D341Med (cell line): Measurements from ENCODE around the gene PRPH2.

ENCODE experiments used
- DNase-seq: peaks from one replicate; pipeline ENCODE4 v3.0.0; 2012; ENCODE audit warnings: low spot score

PRPH2 gene, protein sequence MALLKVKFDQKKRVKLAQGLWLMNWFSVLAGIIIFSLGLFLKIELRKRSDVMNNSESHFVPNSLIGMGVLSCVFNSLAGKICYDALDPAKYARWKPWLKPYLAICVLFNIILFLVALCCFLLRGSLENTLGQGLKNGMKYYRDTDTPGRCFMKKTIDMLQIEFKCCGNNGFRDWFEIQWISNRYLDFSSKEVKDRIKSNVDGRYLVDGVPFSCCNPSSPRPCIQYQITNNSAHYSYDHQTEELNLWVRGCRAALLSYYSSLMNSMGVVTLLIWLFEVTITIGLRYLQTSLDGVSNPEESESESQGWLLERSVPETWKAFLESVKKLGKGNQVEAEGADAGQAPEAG

DNA sequence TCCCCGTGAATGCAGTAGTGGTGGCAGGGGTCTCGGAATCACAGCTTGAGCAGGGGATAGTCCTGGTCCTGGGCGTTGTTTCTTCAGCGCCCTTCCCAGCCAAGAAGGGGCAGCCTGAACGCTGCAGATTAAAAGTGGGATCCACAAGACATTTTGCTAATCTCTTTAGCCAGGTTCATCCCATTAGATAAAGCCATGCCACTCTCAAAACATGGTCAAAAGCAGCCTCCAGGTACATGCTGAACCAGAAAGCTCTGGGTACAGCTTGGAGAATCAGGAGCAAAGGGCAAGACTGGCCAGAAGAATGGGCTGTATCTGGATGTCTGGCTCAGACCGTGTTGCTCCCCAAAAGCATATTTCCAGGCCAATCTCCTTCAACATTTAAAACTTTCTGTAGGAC lies at the start of gene PRPH2:
PRPH2 (minus strand) TSS at position 101 of the 400 bp plus-strand sequence. CDS start 263 bp downstream, outside the sequence.
- DNase-seq = no peak

GRCh38 chr6:42771741-42772100 lies 49.3 kb upstream of the PRPH2 start:
- no peak for DNase-seq

- DNase-seq = no peak
Observed at GRCh38 chr6:42769836-42770235, 47.4 kb upstream of the PRPH2 start.

DNA sequence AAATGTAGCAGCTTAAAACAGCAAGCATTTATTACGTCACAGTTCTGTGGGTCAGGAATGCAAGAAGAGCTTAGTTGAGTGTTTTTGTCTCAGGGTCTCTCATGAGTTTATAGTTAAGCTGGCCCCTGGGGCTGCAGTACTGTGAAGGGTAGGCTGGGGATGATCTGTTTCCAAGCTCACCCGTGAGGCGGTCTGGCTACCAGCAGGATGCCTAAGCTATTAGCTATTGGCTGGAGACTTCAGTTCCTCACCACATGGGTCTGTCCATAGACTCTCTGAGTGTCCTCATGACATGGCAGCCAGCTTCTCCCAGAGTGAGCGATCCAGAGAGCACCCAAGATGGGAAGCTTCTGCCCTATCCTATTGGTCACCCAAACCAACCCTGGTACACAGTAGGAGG lies 46.7 kb upstream of the PRPH2 start:
- no peak for DNase-seq

DNA sequence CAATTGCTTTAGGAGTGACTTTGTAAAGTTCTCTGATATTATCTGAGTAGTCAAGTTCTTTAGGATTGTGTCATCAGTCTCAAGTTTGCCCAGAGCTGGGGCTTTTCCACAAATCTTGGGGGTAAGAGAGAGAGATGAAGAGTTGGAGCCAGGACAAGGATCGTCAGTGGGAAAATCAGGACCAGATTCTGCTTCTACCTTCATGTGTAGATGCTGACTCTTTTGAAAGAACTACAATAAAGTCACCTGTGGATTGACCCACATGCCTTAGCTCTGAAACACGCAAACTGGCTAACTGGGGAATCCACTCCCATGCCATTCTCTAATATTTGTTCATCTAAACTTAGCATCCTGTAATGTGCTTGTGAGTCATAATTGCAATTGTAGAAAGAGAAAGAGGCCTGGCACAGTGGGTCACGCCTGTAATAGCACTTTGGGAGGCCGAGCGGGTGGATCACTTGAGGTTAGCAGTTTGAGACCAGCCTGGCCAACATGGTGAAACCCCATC lies 43.8 kb upstream of the PRPH2 start:
- no peak for DNase-seq

DNA sequence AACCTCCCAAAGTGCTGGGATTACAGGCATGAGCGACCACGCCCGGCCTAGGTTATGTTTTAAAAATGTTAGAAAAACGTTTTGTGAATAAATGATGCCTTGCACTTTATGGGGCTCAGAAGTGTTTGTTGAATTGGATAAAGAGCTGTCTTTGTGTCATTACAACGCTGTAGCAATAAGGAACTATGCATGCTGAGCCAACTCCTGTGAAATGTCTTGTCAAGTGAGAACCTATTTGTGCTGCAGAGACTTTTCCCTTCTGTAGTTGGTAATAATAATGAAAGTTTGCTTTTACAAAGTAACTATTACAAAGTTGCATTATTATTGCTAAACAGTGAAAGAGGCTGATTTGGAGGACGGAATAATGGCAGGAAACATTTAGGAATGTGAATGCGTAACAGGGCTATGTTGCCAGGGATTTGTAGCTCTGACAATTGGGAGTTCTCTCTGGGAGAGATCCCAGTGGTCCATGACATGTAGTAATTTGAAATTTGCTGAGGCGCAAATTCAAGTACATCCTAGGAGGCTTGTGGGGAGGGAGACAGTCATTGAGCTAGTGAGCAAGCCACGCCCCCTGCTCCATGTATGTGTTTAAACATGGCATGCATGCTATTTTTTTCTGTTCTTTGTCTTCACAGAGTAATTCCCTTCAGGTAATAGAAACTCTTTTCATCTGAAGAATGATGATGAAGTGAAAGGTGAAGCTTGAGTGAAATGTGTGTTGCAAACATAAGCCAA lies 42.7 kb upstream of the PRPH2 start:
- DNase-seq = no peak

DNA sequence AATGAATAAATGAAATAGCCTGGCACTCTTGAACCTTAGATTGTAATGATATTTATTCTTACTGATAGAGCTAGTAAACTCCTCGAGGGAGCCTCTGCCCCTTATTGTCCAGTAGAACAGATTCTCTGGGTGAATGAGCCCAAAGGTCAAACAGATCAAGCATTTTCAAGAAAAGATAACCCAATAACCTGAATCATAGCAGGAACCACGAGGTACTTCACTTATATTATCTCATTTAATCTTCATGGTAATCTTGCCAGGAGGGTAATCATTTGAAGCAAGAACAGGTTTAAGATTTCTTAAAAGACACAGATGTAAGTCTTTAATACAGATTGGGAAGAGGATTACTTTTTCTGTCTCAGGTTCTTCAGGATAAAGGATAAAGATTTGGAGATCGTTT lies 40.6 kb upstream of the PRPH2 start:
- no peak for DNase-seq

GRCh38 chr6:42762426-42762859 lies 40.0 kb upstream of the PRPH2 start:
- DNase-seq = no peak

DNA sequence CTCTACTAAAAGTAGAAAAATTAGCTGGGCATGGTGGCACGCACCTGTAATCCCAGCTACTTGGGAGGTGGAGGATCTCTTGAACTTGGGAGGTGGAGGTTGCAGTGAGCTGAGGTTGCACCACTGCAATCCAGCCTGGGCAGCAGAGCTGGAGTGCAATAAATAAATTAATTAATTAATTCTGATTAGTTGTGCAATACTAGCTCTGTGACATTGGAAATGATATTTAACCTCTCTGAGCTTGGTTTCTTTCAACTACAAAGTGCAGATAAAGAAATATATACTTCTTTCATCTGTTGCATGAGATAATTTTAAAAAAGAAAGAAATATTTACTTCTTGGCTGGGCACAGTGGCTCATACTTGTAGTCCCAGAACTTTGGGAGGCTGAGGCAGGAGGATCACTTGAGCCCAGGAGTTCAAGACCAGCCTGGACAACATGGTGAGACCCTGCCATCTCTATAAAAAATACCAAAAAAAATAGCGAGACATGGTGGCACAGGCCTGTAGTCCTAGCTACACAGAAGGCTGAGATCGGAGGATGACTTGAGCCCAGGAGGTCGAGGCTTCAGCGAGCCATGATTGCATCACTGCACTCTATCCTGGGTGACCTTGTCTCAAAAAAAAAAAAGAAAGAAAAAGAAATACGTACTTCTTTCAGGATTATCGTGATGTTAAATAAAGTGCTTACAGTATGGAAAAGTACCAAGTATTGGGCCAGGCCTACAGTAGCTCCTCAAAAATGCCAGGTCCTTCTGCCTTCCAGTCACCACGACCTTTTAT lies 39.1 kb upstream of the PRPH2 start:
- no peak for DNase-seq

DNA sequence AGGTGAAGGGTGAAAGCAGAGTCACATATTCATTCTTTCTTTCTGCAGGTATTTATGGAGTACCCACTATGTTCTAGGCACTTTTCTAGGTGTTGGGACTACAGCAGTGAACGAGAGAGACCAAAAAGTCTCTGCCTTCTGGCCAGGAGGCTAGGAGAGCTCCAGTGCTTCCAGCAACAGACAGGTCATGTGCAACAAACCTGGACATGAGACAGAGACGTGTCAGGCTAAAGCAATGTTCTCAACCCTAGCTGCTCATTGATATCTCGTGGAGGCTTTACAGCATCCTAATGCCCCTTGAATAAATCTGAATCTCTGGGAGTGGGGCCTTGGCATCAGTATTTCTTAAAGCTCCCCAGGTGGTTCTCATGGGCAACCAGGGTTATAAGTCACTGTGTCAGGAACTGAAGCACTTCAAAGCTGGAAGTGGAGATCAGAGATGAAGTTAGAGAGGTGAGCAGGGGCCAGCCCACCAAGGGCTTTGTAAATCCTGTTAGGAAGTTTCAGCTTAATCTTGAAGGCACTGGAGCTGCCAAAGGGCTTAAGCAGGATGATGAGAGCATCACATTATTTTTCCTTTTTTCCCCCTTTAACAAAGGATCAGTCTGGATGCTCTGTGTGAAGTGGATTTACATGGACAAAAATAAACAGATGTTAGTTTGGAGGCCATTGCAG lies 36.5 kb upstream of the PRPH2 start:
- DNase-seq = peak; percentile 58

GRCh38 chr6:42756722-42757121 lies 34.3 kb upstream of the PRPH2 start:
- DNase-seq = no peak

DNA sequence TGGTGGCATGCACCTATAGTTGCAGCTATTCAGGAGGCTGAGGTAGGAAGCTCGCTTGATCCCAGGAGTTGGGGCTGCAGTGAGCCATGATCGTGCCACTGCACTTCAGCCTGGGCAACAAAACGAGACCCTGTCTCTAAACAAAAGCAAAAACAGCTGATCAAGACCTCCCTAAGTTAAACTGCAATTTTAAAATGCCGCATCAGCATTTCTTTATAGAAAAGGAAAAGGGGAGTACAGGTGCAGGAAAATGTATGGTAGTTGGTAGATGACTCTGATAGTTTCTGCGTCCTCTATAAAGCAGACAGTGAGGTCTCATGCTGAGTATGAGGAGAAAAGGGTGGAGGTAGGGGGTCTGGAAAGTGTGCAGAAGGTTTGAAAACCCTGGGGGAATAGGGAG lies 32.4 kb upstream of the PRPH2 start:
- DNase-seq = no peak

- DNase-seq = no peak
Observed at GRCh38 chr6:42751055-42751454, 28.7 kb upstream of the PRPH2 start.

GRCh38 chr6:42748203-42748898 lies 26.0 kb upstream of the PRPH2 start:
- DNase-seq = no peak

DNA sequence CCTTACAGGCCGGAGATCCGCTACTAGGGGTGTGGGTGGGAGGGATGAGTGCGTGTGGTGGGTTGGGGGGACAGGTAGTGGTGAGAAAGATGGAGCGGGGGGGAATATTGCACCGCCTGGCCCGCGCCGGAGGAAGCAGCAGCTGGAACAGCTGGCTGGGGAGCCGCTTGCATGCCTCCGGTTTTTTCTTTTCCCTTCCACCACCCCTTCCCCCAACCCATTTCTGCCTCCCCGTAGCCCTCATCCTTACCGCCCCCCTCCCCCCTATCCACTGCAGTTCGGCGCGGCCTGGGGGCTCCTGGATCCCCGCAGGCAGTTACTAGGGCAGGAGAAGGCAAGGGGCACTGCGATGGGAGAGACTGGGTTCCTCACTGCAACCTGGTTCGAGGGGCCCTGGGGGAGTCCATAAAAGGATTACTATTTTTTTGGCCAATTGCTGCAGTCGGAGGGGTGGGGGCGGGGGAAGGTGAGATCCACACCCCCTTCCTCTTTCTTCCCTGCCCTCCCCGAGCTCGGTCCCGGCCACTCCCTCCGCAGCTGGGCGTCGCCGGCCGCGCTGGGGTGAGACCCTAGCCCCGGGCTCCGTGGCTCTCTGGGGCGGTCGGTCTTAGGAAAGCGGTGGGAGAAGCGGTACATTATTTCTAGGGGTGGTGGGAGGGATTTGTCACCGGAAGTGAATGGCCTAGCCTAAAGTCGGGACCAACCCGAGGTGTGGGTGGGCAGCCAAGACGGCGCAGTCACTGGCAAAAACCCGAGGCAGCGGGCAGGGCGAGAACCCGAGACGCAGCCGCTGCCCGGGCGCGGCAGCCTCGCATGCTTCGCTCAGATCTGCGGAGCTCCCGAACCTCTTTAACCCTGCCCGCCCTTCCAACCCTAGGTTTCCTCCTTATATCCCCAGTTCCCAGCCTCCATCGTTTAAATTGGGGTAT lies 24.3 kb upstream of the PRPH2 start:
- DNase-seq = peak; percentile 90

- DNase-seq = peak; percentile 91
Observed at GRCh38 chr6:42745640-42746462, 23.5 kb upstream of the PRPH2 start, which contains the start of gene TBCC. TBCC (minus strand) TSS chr6:42746103; CDS start chr6:42746073, 30 bp downstream.

DNA sequence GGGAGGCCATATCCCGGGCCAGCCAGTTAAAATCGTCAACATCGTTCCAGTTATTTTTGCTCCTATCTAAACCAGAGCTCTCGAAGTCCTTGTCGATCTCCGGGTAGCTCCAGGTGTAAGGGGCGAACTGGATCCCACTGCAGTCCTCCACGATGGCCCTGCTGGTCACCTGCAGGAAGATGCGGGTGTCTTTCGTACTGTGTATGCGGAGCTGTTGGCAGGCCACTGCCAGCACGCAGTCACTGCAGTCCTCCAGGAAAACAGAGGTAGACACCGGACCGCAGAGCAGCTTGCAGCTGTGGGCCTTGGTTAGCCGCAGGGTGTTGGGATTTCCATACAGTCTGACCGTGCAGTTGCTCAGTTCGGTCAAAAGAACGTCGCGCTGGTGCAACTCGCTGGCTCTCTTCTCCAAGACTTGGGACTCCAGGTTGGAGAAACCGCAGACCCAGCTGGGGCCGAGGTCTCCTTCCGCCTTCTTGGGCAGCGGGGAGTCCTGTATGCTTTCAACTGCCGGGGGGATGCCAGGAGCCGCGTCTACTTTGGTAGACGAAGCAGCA lies 22.8 kb upstream of the PRPH2 start:
- DNase-seq = no peak

GRCh38 chr6:42744351-42744893 lies 22.0 kb upstream of the PRPH2 start:
- no peak for DNase-seq
